ENCODE data around the gene SACS.
"Not testable (repeated sequence)": the region's sequence is repeated elsewhere in the genome, so short reads cannot be mapped to it uniquely, and the experiment has no call there.

Gene SACS

DNA sequence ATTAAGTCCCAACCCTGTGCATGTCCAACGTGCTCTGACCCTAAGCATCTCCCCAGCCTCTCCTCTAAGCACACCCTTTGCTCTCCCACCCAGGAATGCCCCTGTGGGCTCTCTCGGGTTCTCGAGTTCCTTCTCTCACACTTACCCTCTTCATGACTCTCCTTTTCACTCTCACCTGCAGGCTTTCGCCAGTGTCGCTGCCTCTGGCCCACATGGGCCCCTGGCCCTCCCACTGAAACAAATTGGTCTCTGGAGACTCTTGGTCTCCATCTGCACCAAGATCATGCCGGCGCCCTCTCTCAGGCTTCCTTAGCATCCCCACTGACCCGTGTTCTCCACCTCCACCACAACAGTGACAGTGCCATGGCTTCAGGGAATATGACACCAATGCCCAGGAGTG is 19.6 kb upstream of the SACS start:
- DNase-seq, result no peak

DNA sequence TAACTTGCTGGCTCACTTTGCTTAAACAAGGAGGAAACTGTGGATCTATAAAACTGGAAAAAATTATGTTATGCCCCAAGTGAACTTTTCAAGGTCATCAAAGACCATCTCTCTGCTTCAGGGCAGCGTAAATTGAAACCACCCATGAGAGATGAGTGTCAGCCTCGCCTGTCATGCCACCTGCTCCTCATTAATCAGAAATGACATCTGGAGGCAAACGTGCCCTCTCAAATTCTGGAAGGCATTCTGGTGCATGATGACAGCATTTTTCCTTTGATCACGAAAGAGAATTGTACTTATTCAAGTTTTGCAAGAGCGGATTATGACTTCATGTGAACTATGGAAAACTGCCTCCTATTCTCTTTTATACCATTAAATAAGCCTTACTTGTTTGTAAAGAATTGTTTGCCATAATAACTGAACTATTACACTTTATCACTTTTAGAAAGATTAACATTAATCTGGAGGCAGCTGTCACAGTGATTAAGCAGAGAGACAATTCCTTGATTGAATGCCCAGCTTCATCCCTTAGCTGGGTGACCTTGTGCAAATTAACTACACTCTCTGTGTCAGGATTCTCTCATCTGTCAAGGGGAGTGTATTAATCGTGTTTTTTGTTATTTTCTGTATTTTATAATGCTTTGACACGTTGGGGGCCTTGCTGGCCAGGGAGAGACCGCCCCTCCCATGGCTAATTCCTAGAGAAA is 17.0 kb upstream of the SACS start:
- DNase-seq, result peak; percentile 65

DNA sequence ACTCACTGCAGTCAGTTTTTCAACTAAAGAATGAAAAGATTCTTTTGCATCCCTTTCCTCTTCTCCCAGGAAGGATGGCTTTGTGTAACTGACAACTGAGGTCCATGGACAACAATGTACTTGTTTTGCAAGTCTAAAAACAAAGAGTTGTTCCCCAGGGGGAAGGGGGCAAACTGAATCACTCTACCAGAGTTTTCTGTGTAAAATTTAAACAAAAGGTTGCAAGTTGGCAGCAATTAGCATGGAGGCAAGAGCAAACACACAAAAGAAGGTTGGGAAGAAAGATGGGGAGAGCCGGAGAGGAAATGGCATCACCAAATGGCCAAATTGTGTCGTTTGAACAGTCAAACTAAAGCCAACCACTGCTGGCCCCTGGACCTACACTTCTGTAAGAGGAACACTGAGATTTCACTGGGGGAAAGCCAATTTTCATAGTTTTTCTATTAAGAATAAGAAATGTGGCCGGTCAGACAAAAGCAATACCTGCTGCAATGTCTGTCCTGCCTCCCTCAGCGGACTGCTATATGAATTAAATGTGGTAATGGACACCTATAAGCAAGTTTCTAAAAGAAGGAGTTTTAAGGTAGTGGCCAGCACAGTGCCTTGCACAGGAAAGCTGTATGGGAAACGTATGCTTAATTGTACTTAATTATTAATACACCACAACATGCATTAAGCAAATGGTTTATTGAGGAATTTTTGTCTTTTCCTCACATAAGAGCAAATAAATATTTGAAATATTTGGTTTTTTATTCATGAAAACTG is 16.1 kb upstream of the SACS start:
- DNase-seq, result no peak

DNA sequence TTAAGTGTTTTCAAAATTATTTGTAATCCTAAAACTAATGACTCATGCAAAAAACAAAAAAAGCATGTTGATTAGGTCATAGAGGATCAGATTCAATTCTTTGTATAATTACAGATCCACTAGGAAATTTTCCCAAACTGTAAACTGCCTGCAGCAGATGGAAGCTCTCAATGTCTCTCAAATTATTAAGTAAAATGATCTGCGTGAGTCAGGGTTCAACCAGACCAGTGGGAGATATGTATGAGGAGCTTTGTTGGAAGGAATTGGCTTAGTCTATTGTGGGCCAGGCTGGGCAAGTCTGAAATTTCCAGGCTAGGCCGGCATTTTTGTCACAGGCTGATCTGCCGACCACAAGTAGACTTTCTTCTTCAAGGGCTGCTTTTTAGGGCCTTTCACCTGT is 14.4 kb upstream of the SACS start:
- DNase-seq, result no peak

DNA sequence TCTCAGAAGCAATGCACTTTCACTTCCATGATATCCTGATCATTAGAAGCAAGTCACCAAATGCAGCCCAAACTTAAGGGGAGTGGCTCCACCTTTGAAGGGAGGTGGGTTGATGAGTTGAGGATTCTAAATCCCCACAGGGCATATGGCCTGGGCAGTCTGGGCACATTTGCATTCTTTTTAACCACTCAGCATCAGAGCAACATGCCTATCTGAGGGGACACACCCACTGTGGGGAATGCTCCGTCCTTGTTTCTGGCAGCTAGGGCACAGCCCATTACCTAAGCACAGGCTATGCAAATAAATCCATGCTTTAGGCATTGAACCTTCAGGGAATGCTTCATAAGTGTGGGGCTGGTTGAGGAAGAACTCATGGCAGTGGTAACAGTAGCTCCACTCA is 12.3 kb upstream of the SACS start:
- DNase-seq, result no peak

DNA sequence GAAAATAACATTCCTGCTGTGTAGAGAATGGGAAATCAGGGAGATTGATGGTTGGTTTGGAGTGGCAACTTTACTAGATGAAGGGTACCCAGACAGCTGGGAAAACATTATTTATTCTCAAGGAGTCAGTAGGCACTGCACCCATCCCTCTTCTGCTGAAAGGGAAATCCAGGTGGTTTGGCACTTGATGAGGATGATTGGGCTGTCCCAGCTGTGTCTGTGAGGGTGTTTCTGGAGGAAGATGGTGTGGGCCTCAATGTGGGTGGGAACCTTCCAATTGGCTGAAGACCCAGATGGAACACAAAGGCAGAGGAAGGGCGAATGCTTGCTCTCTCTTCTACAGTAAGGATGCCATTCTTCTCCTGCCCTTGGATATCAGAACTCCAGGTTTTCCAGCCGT is 10.4 kb upstream of the SACS start:
- DNase-seq, result no peak

DNA sequence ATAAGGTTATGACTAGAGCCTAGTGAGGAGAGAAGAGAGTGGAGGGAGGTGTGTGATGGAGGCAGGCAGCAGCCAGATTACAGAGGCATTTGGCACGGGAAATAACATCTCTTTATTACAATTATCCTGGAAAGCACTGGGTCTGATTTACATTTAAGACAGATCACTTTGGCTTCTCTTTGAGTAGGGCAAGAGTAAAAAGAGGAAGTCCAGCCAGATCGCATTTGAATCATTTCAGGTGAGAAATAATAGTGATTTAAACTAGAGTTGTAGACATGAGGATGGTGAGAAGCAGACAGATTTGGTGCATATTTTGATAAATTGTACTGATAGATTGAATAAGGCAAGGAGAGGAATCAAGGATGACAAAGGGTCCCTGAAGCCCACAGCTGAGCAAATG is 9.6 kb upstream of the SACS start:
- no peak for DNase-seq

DNA sequence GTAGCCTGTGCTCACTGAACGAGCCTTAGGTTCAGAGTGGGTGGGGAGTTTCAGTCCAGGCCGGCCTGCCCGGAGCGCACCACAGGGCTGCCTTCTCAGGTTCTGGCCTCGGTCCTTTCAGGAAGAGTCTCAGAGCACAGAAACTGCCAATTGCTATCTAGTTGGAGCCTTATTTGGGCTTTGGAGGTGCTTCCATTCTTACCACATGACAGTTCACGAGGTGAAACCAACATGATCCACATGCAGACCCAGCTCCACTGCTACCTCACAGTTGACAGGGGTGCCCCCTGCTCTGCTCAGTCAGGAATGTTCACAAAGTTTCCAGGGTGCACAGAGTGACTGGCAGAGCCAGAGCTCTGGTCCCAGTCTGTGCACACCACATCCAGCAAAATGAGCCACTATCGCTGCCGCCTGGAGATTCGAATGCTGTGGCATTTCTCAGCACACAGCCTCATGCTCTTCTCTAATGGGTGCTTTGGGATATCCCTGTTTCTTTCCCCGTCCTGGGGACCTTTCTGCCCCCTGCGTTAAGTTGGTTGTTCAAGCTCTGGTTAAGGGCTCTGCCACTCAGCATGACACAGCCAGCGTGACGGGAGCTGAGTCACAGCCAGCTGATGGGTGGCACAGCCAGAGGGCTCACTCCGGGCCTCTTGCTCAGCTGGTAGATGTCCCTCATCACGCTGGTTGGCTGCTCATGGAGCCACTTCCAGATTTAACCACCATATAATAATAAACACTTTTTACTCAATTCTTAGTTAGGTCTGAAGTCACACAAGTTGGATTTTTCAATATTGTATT is 7.5 kb upstream of the SACS start:
- no peak for DNase-seq

DNA sequence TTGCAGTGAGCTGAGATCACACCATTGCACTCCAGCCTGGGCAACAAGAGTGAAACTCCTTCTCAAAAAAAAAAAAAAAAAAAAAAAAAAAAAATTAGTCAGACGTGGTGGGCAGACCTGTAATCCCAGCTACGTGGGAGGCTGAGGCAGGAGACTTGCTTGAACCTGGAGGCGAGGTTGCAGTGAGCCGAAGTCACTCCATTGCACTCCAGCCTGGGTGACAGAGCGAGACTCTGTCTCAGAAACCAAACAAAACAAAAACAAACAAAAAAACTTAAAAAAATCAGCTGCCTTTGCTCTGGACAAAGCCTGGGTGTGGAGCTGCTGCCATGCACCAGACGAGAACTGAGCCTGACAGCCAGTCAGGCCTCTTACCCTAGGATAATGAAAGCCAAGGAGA is 6.8 kb upstream of the SACS start:
- DNase-seq, result not testable (repeated sequence)

DNA sequence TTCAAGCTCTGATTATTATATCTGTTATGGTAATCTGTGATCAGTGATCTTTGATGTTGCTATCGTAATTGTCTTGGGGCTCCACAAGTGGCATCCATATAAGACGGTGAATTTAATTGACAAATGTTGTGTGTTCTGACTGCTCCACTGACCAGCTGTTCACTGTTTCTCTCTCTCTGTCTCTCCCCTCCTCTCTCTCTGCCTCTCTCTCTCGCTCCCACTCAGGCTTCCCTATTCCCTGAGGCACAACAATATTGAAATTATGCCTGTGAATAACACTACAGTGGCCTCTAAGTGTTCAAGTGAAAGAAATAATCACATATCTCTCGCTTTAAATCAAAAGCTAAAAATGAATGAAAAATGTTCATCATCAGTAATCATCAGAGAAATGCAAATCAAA is 4.4 kb upstream of the SACS start:
- no peak for DNase-seq

DNA sequence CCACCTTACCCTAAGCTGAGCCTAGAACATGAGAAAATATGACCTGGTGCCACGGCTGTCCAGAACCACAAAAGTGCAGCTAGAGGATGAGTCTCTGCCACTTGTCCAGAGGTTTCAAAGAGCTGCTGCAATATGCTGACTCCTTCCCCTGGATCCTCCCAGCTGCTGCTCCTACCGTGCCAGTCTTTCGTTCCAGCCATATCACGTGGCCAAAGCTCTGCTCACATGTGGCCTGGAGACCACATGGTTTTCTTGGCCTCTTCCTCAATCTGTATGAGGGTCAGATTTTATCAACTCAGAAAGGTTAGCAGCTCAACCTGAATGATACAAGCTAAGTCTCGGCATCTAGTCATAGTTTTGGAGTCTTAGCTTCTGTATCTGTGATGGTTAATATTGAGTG is 3.2 kb upstream of the SACS start:
- no peak for DNase-seq

DNA sequence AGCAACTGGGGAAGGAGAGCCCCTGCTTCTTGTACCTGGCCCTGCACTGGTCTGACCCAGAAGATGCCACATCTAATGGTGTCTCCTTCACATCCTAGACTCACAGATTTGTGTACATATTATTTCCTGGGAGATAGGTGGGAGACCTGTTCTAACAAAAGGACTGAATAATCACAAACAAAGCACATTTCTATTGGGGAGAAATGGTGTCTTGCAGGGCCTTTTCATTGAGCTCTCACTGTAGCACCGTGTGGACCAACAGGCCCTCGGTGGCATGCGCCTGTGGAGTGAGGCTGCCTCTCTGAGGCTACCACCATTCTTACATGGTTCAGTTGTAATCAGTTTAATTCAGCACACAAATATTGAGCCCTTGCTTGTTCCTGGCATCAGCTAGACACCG is 989 bp upstream of the SACS start:
- no peak for DNase-seq

DNA sequence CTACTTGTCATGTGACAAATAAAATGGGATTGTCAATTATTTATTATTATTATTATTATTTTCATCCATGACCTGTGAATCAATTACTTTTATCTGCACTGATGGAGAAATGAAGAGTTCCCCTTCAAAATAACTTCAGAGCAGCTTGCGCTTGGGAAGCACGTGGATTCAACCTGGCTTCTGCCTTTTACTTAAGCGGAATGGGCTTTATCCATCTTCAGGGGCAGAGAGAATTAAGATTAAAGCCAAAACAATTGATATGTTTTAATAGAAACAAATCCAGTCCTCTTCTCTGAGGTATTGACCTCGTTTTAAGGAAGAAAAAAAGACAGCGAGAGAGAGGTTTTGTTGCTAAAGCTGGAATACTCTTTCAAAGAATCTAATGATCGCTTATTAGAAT is 876 bp downstream of the SACS start:
- no peak for DNase-seq

DNA sequence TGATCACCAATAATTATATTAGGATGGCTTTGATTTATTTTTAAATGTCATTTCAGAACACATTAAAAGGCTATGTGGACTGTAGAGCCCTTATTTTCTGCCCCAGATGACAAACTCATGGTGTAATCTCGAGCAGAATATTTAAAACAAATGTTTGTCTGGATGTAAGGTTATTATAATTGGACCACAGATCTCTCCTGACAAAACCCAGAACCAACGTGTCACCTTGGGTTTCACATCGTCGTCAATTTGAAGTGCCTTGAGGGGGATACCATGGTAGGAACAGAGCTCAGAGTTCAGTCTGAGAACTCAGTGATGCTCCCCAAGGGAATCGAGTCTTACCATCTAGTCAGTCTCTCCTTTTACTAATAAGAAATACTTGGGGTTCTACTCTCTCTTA is 2.8 kb downstream of the SACS start:
- DNase-seq, result no peak

DNA sequence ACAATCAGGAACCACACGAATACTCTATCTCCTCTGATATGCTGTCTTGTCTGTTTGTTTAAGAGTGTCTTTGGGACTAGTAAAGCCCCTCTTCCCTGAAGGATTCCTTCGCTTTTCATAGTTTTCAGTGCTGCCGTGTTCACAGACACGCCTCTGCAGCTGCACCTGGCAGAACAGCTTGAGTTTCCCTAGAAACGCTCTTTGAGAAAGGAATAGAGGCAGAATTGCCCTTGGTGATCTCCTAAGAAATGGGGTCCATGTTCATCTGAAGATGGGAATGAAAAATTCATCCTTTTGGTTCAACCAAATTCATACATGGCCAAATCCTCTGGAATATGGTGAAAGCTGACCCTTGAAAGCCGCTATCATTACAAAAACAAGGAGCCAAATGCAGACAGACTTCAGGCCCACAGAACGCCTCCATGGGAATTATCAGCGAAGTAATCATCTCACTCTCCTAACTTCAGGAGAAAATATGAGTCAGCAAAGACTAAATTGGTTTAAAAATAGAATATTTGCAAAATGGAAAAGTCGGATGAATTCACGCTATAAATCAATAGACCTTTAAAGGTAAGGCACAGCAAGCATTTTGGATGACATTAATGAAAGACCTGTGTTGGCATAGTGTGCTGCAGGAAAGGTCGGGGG is 5.5 kb downstream of the SACS start:
- DNase-seq, result no peak

DNA sequence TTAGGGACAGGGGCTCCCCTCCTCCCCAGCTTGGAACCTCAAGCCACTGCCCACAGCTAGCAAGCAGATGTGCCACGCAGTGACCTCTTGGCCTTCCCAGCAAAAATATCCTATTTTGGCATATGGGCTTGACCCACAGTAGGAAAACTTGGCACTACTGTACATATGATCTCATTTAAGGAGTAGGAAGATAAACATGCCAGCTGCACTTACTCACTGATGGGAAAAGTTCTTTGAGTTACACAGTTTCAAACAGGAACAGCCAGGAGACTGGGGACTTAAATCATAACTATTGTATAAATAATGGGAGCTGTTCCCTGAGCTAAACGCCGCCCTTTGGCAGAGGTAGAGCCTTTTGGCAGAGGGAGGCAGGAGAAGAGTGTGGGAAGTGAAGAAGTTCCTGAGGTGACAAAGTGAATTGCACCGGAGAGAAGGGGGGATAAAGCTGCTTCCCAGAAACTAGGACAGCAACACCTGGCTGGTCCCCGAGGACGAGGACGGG is 6.1 kb downstream of the SACS start:
- DNase-seq, result peak; percentile 63

DNA sequence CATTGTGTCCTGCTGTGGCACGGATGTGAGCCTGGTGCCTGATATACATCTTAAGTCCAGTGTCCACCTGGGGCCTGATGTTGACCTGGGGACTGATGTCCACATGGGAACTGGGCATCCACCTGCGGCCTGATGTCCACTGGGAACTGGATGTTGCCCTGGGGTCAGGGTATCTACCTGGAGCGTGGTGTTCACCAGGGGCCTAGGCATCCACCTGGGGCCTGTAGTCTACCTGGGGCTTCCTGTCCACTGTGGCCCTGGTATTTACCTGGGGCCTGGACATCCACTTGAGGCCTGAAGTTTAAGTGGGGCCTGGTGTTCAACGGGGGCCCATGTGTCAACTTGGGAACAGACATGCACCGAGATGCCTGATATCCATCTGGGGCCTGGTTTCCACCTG is 11.9 kb downstream of the SACS start:
- no peak for DNase-seq

DNA sequence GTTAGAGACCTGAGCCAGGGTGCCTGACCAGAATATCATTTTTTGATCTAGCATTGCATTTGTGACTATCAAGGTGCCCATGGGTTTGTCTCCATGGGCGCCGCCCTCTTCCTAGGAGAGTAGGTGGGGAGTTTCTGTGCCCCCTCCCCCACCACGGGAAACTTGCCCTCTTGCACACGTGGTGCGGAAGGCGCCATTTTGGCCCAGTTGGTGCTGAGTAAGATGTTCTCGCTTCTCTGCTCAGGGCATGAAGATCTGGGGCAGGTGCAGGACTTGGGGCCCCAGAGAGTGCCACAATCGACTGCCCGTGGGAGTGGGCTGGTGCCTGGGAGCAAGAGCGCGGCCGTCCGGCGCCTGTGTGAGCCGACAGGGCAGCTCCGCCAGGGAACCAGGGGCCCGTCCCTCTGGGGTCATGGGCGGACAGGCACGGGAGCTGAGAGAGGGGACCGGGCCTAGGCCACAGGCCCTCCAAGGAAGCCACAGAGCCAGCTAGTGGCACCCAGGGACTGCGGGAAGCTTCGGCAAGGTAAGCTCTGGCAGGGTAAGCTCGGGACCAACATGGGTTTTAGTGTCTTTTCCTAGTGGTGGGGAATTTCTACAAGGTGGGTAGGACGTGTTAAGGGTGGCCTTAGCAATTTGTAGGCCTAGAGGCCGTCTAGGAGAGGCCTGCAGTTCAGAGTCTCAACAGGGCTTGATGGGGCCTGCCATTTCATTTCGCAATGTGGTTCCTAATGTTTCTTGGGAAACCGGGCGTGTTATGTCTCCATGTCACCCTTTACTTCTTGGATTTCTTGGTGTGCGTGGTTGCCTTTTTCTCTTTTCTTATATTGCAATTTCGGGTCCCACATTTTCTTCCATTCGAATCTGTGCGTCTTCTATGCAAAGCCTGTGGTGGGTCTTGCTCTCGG is 14.5 kb downstream of the SACS start:
- DNase-seq, result no peak

DNA sequence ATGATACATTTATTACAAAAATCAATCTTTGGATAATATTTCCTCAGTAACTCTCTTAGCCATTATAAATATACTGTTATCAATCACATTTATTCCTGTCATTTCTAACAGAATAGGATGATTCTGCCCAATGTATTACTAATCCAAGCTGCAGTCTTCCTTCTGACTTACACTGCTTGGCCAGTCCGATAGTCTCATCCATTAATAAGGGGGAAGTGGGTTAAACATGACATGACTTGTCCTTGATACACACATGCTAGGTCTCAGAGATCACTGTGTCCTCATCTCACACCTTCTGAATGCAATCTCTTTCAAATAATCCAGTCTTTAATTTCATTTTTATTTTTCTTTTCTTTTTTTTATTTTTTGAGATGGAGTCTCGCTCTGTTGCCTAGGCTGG is 18.8 kb downstream of the SACS start:
- DNase-seq, result no peak

DNA sequence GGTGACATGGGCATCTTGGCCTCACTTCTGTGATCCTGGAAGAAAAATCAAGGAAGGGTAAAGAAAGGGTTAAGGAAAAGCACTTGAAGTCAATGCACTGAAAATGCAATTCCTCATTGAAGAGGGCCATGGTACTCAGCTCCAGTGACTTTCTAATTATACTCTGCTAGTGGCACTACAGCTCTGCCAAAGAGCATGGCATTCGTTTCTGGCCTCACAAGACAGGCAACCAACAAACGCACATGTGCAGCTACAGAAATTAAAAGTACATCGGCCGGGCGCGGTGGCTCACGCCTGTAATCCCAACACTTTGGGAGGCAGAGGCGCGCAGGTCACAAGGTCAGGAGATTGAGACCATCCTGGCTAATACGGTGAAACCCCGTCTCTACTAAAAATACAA is 21.8 kb downstream of the SACS start:
- DNase-seq, result no peak

DNA sequence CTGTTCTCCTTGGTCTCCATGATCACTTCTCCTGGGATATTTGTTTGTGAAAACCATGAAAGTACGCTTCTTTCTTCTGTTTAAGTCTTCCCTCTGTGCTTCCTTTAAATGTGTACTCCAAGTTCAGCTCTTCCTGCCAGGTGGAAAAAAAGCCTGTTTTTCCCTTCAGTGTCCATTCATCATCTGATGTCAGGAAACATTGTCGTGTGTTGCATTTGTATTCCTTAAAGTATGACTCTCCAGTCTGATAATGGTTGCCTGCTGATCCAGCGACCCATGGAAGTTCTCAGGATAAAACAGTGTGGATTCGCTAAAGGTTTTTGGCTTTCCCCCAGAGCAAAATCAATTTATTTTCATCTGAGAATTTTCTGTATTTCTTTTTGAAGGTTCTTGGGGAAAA is 22.3 kb downstream of the SACS start:
- DNase-seq, result no peak

DNA sequence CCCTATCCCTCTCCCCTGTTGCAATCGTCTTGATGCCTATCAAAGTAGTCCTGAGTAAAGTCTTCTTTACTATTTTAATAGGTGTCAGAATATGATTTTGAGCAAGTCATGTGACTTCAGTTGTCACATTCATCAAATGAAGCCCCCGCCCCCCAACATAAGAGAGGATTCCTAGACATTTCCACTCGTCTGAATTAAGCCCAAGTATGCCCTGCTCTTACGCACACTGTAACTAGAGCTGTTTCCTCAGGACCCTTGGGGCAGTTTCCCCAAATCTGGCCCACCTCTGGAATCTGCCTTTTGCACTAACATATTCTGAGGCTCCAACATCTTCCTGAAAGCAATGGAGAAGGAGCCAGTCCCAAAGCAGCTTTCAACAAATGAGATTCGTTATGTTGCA is 25.5 kb downstream of the SACS start:
- no peak for DNase-seq

All from right forelimb (tissue), 1 donor.